Cardiac fibroblast (primary cell): ENCODE results near the gene DCANP1.

Source experiments
- DNase-seq, 2 donors: peaks; one replicate each; pipeline versions ENCODE4 v3.0.0 to v3.0.0-alpha.2; 2010; ENCODE audit warnings: low read depth in 2 of 2
- H3K4me3 ChIP-seq, 2 donors: replicated peaks in 1 of 2; 1 replicate in 1 of 2; 2 replicates in 1 of 2; pipeline ENCODE4 v1.5.1; 2011; ENCODE audit warnings: low read depth in 2 of 2, low read length in 2 of 2, mild to moderate bottlenecking in 2 of 2, moderate library complexity in 1 of 2
- TF ChIP-seq, protein P1 (sequence below): IDR thresholded peaks from one replicate; pipeline ENCODE4 v1.5.1; 2011; ENCODE audit warnings: low read depth, mild to moderate bottlenecking, low read length, inconsistent platforms

Gene DCANP1

DNA sequence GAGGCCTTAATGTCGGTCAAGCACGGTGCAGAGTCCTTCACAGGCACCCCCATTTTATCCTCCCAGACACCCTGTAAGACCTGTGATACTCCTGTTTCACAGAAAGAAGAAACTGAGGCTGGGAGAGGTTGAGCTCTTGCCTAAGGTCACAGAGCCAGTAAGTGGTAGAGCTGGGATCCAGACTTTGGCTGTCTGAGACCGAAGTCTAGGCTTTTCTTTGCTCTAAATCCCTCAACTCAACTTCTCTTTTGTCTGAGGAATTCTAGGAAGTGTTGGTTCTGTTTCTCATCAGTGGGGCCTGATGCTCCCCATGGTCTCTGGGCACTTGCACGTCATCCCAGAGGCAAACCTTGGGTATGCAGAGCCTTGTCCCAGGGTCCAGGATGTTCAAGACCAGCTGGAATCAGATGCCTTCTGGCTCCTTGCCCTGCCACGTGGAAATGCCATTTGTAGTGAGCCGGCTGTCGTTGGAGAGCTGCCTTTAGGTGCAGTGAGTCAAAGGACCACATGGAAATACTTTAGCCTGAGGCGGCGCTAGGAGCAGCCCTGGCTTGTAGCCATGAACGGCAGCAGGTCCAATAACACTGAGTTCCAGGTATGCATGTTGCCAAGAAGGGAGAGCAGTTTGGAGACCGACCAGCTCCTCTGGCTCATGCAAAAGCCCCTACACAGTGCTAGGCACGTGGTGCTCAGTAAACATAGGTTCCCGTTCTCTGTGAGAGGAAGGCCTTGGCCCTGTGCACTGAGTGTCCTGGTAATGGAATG is 9.2 kb downstream of the DCANP1 start:
- DNase-seq = peak; percentile 88 to 90
- TF ChIP-seq, protein P1, sequence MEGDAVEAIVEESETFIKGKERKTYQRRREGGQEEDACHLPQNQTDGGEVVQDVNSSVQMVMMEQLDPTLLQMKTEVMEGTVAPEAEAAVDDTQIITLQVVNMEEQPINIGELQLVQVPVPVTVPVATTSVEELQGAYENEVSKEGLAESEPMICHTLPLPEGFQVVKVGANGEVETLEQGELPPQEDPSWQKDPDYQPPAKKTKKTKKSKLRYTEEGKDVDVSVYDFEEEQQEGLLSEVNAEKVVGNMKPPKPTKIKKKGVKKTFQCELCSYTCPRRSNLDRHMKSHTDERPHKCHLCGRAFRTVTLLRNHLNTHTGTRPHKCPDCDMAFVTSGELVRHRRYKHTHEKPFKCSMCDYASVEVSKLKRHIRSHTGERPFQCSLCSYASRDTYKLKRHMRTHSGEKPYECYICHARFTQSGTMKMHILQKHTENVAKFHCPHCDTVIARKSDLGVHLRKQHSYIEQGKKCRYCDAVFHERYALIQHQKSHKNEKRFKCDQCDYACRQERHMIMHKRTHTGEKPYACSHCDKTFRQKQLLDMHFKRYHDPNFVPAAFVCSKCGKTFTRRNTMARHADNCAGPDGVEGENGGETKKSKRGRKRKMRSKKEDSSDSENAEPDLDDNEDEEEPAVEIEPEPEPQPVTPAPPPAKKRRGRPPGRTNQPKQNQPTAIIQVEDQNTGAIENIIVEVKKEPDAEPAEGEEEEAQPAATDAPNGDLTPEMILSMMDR = peak; percentile 3

GRCh38 chr5:135437422-135437795 is 9.7 kb downstream of the DCANP1 start:
- no peak for DNase-seq
- TF ChIP-seq, protein P1 = no peak
- no peak overlapping the region for H3K4me3 ChIP-seq

More for the DNA sequence above, 9.2 kb downstream of the DCANP1 start:
- H3K4me3 ChIP-seq = no peak overlapping the region

- DNase-seq = no peak
- TF ChIP-seq, protein P1 = no peak
Measured at GRCh38 chr5:135436951-135437418, 10.2 kb downstream of the DCANP1 start.

DNA sequence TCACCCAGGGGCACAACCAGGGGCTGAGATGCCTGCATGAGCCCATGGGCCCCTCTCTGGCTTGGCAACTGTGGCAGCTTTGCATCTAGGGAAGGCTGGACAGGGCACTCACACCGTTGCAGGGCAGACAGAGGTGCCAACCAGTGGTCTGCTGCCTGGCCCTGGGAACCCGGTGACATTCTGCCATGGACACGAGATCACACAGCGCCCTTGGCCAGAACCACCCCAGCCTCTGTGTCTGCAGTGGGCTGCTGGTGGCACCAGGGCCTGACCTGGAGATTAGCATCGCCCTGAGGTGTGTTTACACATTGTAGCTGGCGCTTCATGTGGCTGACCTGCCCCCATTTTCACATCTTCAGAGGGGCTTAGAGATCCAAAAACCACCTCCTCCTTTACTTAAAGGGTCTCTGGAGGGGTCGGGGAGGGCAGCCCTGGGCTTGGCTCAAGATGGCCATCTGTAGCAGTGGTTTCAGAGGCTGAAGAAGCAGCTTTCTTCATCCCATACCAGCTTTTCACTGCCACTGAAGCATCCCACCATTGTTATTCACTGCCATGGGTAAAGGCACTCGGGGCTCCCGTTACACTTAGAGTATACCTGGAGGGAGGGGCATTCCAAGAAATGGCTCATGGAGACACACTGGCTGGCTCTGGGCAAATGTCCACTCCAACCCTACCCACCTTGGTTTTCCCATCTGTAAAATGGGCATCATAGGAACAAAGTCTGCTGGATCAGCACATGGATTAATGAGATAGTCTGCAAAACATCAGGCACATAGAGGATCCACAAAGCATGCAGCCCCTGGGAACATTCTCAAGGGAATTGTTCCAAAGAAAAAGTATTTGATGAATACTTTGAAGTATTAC is 11.4 kb downstream of the DCANP1 start:
- no peak overlapping the region for H3K4me3 ChIP-seq
- DNase-seq = no peak
- TF ChIP-seq, protein P1 = no peak

More at GRCh38 chr5:135436951-135437418, 10.2 kb downstream of the DCANP1 start:
- no peak overlapping the region for H3K4me3 ChIP-seq

- DNase-seq = no peak
- TF ChIP-seq, protein P1 = no peak
- H3K4me3 ChIP-seq = no peak overlapping the region
Measured at GRCh38 chr5:135434591-135435466, 12.3 kb downstream of the DCANP1 start.

DNA sequence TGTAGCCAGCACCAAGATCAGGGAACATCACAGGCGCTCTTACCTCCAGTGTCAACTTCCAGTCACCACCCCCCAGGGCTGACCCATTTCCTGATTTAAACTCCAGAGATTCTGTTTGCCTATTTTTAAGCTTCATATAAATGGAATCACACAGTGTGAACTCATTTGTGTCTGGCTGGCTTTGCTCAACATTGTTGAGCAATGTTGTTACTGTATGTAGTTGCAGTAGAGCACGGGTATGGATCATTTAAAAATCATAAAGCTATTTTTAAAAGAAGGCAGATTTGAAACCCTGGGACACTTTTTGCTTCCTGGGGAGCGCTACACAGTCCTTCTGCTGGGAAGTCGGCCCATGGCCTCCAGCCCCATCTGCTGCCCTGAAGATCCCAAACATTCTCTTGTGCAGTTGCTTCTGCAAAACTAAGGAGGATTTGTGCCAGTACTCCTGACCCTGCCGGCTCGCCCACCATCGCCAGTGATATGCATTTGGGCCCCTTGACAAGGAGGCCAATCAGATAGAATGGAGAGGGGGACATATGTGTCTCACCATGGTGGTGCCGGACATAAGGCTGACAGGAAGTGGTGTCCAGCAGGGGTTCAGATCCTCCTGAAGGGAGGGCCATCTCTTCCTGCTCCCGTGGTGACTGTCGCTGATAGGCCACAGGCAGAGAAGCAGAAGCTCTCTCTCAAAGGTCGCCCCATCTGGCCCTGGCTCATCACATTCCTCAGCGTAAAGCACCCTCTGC is 13.3 kb downstream of the DCANP1 start:
- H3K4me3 ChIP-seq = no peak overlapping the region
- TF ChIP-seq, protein P1 = no peak
- peak; percentile 55 to 56 for DNase-seq
